Right renal cortex interstitium (tissue), 3 donors: ENCODE data around the gene STAP2. TPM values are rescaled to one million over a fixed set of nuclear protein-coding genes. Genes with fewer than 3 reads are reported as not detected.
A peak's percentile ranks its signal among the peaks of the same experiment; 100 is the strongest.
"Not testable (repeated sequence)": the region's sequence is repeated elsewhere in the genome, so short reads cannot be mapped to it uniquely, and the experiment has no call there.

Experiments
- DNase-seq, 3 donors: peaks; one replicate each; pipeline ENCODE4 v3.0.0-alpha.2; 2013; ENCODE audit warnings: low read depth in 3 of 3, low spot score in 2 of 3
- polyA plus RNA-seq, 3 donors: library from polyadenylated mRNA; unstranded; fragments of 120-200 nt; gene quantifications; one replicate each; pipeline ENCODE4 v1.2.1, GENCODE V29; 2013; ENCODE audit not compliant: insufficient read length in 3 of 3

Gene STAP2
- polyA plus RNA-seq, 3 donors = 22.6 to 30.0 (median 24.5) TPM

GRCh38 chr19:4359627-4360000, 21.0 kb upstream of the STAP2 start:
- DNase-seq = no peak

- DNase-seq = no peak
Observed at GRCh38 chr19:4358709-4359626, 20.3 kb upstream of the STAP2 start.

- DNase-seq = no peak
Observed at GRCh38 chr19:4357921-4358326, 19.3 kb upstream of the STAP2 start.

- no peak for DNase-seq
Observed at GRCh38 chr19:4357095-4357797, 18.6 kb upstream of the STAP2 start.

GRCh38 chr19:4354897-4355296, 16.3 kb upstream of the STAP2 start:
- no peak for DNase-seq

- DNase-seq = no peak
Observed at GRCh38 chr19:4354282-4354681, 15.7 kb upstream of the STAP2 start.

- no peak for DNase-seq
Observed at GRCh38 chr19:4352701-4353121, 14.1 kb upstream of the STAP2 start.

GRCh38 chr19:4350726-4351125, 12.1 kb upstream of the STAP2 start:
- DNase-seq = no peak

- no peak for DNase-seq
Observed at GRCh38 chr19:4350111-4350510, 11.5 kb upstream of the STAP2 start.

- not testable (repeated sequence) for DNase-seq
Observed at GRCh38 chr19:4349225-4349624, 10.6 kb upstream of the STAP2 start.

- no peak for DNase-seq
Observed at GRCh38 chr19:4347521-4347920, 8.9 kb upstream of the STAP2 start.

GRCh38 chr19:4346020-4346383, 7.4 kb upstream of the STAP2 start:
- DNase-seq = no peak

GRCh38 chr19:4345342-4346019, 6.9 kb upstream of the STAP2 start:
- DNase-seq = no peak

- DNase-seq = peak in 2 of 3 donors; percentile 76 to 84
Observed at GRCh38 chr19:4343370-4344307, 5.0 kb upstream of the STAP2 start, which contains the start of gene MPND. TSS of gene MPND (plus strand) at chr19:4343562. CDS start at chr19:4343594, 32 bp downstream.

GRCh38 chr19:4342615-4343369, 4.2 kb upstream of the STAP2 start:
- peak; percentile 99 to 100 (median 100) for DNase-seq

- no peak for DNase-seq
Observed at GRCh38 chr19:4342314-4342614, 3.6 kb upstream of the STAP2 start.

GRCh38 chr19:4337906-4338440, 654 bp downstream of the STAP2 start:
- no peak for DNase-seq

GRCh38 chr19:4334929-4335570, 3.6 kb downstream of the STAP2 start:
- DNase-seq = no peak

- no peak for DNase-seq
Observed at GRCh38 chr19:4329858-4330257, 8.8 kb downstream of the STAP2 start.
